KMS-11 (cell line): ENCODE results near the gene SPATC1L.

Experiments
- H2AFZ ChIP-seq: fragments of 200-600 bp; sonication (generic); 2 replicates; pipeline ENCODE4 v1.6.1; 2016; ENCODE audit warnings: antibody characterized with exemption, mixed run types, low read depth
- H3K27ac ChIP-seq: fragments of 200-600 bp; sonication (generic); 2 replicates; pipeline ENCODE4 v1.6.1; 2016; ENCODE audit warnings: mild to moderate bottlenecking, mixed run types
- H3K27me3 ChIP-seq: fragments of 200-600 bp; sonication (generic); 2 replicates; pipeline ENCODE4 v1.6.1; 2017; ENCODE audit warnings: mild to moderate bottlenecking, low read depth, mixed run types, moderate library complexity; ENCODE audit not compliant: insufficient read depth
- H3K36me3 ChIP-seq: fragments of 200-600 bp; sonication (generic); 2 replicates; pipeline ENCODE4 v1.6.1; 2017; ENCODE audit warnings: mild to moderate bottlenecking, mixed run types; ENCODE audit not compliant: insufficient read depth
- H3K4me1 ChIP-seq: fragments of 200-600 bp; sonication (generic); 2 replicates; pipeline ENCODE4 v1.6.1; 2016; ENCODE audit warnings: mild to moderate bottlenecking, low read depth, mixed run types; ENCODE audit not compliant: poor library complexity, severe bottlenecking
- H3K4me2 ChIP-seq: fragments of 200-600 bp; sonication (generic); 2 replicates; pipeline ENCODE4 v1.7.0; 2016; ENCODE audit warnings: mild to moderate bottlenecking, mixed run types
- H3K4me3 ChIP-seq: fragments of 200-600 bp; sonication (generic); IDR thresholded peaks from 2 replicates; pipeline ENCODE4 v1.6.1; 2017; ENCODE audit warnings: low read depth, low read length, mixed read lengths; ENCODE audit not compliant: insufficient read depth
- H3K79me2 ChIP-seq: fragments of 200-600 bp; sonication (generic); 2 replicates; pipeline ENCODE4 v1.6.1; 2016; ENCODE audit warnings: low read depth, mixed run types; ENCODE audit not compliant: insufficient read depth
- H3K9ac ChIP-seq: fragments of 200-600 bp; sonication (generic); 2 replicates; pipeline ENCODE4 v1.6.1; 2016; ENCODE audit warnings: mild to moderate bottlenecking, mixed run types
- H4K20me1 ChIP-seq: fragments of 200-600 bp; sonication (generic); 2 replicates; pipeline ENCODE4 v1.6.1; 2016; ENCODE audit warnings: mild to moderate bottlenecking, mixed run types; ENCODE audit not compliant: insufficient read depth
- TF ChIP-seq, protein P1 (sequence below): fragments of 200-600 bp; sonication (generic); conservative IDR thresholded peaks from 2 replicates; pipeline ENCODE4 v1.6.1; 2017; ENCODE audit warnings: low read depth, mild to moderate bottlenecking, antibody characterized with exemption, low read length, moderate library complexity, mixed read lengths

The SPATC1L gene

DNA sequence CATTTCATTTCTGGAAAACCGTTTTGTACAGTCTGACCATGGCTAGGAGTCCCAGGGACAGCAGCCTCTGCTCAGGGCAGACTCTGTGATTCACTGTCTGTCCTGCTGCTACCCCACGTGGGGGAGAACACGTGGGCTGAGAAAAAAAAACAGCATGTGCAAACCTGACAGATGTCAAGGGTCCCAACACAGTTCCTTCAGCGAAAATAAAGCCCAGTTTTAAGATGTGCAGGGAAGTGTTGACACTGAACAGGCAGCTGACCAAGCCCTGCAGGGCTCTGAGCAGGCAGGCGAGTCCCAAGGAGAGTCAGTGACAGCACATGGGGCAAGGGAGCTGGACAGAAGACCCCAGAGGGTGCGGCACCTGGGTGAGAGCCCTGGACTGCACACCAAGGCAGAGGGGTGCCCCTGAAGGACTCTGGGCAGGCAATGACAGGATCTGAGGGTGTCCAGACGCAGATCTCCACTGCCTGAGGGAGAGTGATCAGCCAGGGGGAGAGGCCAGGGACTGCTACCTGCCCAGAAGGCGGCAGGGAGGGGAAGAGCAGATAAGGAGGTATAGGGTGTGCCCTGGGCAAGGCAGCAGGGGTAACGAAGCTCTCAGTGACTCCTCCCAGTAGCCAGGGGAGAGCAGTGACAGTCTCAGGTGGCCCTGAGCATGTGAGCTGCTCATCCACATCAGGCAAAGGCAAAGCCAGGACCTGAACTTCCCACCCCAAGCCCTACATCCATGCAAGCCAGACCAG is 5.1 kb upstream of the SPATC1L start:
- peak overlapping the region; percentile 91 for H3K4me2 ChIP-seq
- TF ChIP-seq, protein P1, sequence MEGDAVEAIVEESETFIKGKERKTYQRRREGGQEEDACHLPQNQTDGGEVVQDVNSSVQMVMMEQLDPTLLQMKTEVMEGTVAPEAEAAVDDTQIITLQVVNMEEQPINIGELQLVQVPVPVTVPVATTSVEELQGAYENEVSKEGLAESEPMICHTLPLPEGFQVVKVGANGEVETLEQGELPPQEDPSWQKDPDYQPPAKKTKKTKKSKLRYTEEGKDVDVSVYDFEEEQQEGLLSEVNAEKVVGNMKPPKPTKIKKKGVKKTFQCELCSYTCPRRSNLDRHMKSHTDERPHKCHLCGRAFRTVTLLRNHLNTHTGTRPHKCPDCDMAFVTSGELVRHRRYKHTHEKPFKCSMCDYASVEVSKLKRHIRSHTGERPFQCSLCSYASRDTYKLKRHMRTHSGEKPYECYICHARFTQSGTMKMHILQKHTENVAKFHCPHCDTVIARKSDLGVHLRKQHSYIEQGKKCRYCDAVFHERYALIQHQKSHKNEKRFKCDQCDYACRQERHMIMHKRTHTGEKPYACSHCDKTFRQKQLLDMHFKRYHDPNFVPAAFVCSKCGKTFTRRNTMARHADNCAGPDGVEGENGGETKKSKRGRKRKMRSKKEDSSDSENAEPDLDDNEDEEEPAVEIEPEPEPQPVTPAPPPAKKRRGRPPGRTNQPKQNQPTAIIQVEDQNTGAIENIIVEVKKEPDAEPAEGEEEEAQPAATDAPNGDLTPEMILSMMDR = no peak
- no peaks in the 10 kb centered on the region; the same call in 1 of the 2 replicates for H3K36me3 ChIP-seq
- H3K4me1 ChIP-seq = peaks cover 57% of the 10 kb centered on the region
- H3K4me3 ChIP-seq = no peak overlapping the region
- no peaks in the 10 kb centered on the region for H3K27me3 ChIP-seq
- H2AFZ ChIP-seq = no peak overlapping the region
- H4K20me1 ChIP-seq = no peaks in the 10 kb centered on the region
- peak overlapping the region; percentile 90 for H3K27ac ChIP-seq
- no peak overlapping the region for H3K9ac ChIP-seq
- H3K79me2 ChIP-seq = no peaks in the 10 kb centered on the region

DNA sequence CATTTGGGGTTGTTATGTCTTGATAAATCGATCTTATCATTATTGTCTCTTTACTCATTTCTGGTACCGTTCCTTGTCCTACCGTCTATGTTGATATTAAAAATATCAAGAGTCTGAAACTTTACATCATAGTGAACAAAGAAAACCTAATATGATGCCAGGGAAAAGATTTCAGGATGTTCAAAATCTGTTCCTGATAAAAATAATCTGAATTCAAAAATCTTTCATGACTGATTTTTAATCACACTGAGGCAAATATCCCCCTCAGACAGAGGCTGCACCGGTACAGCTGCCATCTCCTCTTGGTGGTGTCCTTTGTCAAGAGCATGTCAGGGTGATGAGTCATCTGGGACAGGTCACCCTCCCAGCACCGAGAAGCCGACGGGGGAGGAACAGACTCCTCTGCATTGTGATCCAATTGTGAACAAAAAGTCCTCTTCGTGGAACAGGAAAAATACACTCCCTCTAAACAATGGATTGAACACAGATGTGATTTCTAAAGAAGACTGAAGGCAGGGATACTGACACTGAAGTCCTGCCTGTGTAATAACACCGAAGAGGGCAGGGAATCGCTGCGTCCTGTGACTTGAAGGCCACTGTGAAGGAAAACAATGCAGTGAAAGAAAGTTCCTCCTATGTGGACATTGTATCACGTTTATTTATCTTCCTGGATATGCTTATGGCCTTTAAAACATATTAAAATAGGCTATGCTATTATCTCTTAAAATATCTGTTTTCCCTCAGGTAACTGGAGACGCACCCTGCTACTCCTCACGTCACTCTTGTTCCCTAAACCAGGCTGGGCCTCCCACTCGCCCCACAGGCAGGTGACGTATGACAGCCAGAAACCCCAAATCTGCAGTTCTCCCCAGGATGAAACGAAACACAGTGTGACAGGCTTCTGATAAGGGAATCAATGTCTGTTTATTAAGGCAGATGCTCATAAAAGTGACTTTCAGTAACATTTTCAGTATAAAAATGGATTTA is 4.3 kb upstream of the SPATC1L start:
- Histone ChIP-seq H3K4me2 (peak overlapping the region; percentile 91), H4K20me1 (no peaks in the 10 kb centered on the region), H3K27ac (peak overlapping the region; percentile 90), H3K9ac (peak overlapping the region; percentile 12; the same call in 1 of the 2 replicates), H3K4me3 (no peak overlapping the region), H3K4me1 (peaks cover 57% of the 10 kb centered on the region), H3K79me2 (no peaks in the 10 kb centered on the region), H2AFZ (no peak overlapping the region), H3K36me3 (no peaks in the 10 kb centered on the region; the same call in 1 of the 2 replicates), H3K27me3 (no peaks in the 10 kb centered on the region)
- TF ChIP-seq, protein P1 = no peak

DNA sequence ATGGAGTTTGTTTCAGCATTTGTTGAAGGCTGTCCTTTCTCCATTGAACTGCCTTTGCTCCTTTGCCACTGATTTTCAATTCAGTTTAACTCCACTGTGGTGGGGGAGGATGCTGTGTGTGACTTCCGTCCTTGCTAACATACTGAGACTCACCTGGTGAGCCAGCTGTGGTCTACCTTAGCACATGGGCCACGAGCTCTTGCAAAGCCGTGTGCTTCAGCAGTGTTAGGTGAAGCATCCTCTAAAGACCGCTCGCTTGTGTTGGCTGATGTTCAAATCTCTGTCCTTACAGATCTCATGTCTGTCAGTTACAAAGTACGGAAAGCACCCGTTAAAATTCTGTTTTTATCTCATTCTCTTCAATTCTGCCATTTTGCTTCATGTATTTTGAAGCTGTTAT is 3.6 kb upstream of the SPATC1L start:
- peaks cover 57% of the 10 kb centered on the region for H3K4me1 ChIP-seq
- H3K79me2 ChIP-seq = no peaks in the 10 kb centered on the region
- peak overlapping the region; percentile 38; the same call in 1 of the 2 replicates for H3K9ac ChIP-seq
- no peaks in the 10 kb centered on the region for H3K27me3 ChIP-seq
- TF ChIP-seq, protein P1 = no peak
- H3K4me2 ChIP-seq = peak overlapping the region; percentile 91
- no peaks in the 10 kb centered on the region for H4K20me1 ChIP-seq
- H3K36me3 ChIP-seq = no peaks in the 10 kb centered on the region; the same call in 1 of the 2 replicates
- no peak overlapping the region for H2AFZ ChIP-seq
- peak overlapping the region; percentile 90 for H3K27ac ChIP-seq
- H3K4me3 ChIP-seq = no peak overlapping the region

DNA sequence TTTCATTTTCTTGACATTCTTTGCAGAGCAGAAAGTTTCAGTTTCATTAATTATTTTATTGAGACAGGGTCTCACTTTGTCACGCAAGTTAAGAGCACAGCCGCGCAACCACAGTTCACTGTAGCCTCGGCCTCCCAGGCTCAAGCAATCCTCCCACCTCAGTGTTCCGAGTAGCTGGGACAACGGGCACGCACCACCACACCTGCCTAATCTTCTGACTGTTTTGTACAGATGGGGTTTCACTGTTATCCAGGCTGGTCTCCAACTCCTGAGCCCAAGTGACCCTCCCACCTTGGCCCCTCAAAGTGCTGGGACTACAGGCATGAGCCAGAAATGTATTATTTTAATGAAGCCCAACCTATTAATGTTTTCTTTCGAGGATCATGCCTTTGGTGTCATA is 3.0 kb upstream of the SPATC1L start:
- H3K27ac ChIP-seq = peak overlapping the region; percentile 90
- no peak overlapping the region for H3K4me3 ChIP-seq
- no peaks in the 10 kb centered on the region for H3K79me2 ChIP-seq
- H3K9ac ChIP-seq = peak overlapping the region; percentile 38; the same call in 1 of the 2 replicates
- no peaks in the 10 kb centered on the region for H4K20me1 ChIP-seq
- peaks cover 57% of the 10 kb centered on the region for H3K4me1 ChIP-seq
- TF ChIP-seq, protein P1 = no peak
- H3K27me3 ChIP-seq = no peaks in the 10 kb centered on the region
- no peak overlapping the region for H2AFZ ChIP-seq
- peak overlapping the region; percentile 91 for H3K4me2 ChIP-seq
- H3K36me3 ChIP-seq = no peaks in the 10 kb centered on the region; the same call in 1 of the 2 replicates
